Ishikawa (cell line): ENCODE measurements around the gene HDAC6.

ENCODE experiments used
- CEBPB ChIP-seq: IDR thresholded peaks from 2 replicates; pipeline ENCODE4 v1.6.1; 2012
- CREB1 ChIP-seq: IDR thresholded peaks from 2 replicates; pipeline ENCODE4 v1.6.1; 2012; ENCODE audit warnings: low read depth
- EGR1 ChIP-seq: IDR thresholded peaks from 2 replicates; pipeline ENCODE4 v1.6.1; 2012
- EP300 ChIP-seq: IDR thresholded peaks from 2 replicates; pipeline ENCODE4 v1.6.1; 2012; ENCODE audit warnings: borderline replicate concordance
- FOXM1 ChIP-seq: IDR thresholded peaks from 2 replicates; pipeline ENCODE4 v1.6.1; 2012; ENCODE audit warnings: low read depth, borderline replicate concordance
- NFIC ChIP-seq: IDR thresholded peaks from 2 replicates; pipeline ENCODE4 v1.6.1; 2012
- RAD21 ChIP-seq: IDR thresholded peaks from 2 replicates; pipeline ENCODE4 v1.6.1; 2012; ENCODE audit warnings: low read depth
- TAF1 ChIP-seq: IDR thresholded peaks from 2 replicates; pipeline ENCODE4 v1.6.1; 2012; ENCODE audit warnings: low read depth, mild to moderate bottlenecking
- TCF12 ChIP-seq: IDR thresholded peaks from 2 replicates; pipeline ENCODE4 v1.6.1; 2012; ENCODE audit warnings: low read depth
- TEAD4 ChIP-seq: IDR thresholded peaks from 2 replicates; pipeline ENCODE4 v1.6.1; 2012
- YY1 ChIP-seq: IDR thresholded peaks from 2 replicates; pipeline ENCODE4 v1.6.1; 2012; ENCODE audit warnings: low read depth
- ZBTB7A ChIP-seq: IDR thresholded peaks from 2 replicates; pipeline ENCODE4 v1.6.1; 2012; ENCODE audit warnings: low read depth
- TF ChIP-seq, protein P1 (sequence below): IDR thresholded peaks from 2 replicates; pipeline ENCODE4 v1.6.1; 2012; ENCODE audit warnings: low read depth, mild to moderate bottlenecking
- TF ChIP-seq, protein P2 (sequence below): IDR thresholded peaks from 2 replicates; pipeline ENCODE4 v1.6.1; 2012
- TF ChIP-seq, protein P3 (sequence below): IDR thresholded peaks from 2 replicates; pipeline ENCODE4 v1.6.1; 2012

Gene HDAC6

DNA sequence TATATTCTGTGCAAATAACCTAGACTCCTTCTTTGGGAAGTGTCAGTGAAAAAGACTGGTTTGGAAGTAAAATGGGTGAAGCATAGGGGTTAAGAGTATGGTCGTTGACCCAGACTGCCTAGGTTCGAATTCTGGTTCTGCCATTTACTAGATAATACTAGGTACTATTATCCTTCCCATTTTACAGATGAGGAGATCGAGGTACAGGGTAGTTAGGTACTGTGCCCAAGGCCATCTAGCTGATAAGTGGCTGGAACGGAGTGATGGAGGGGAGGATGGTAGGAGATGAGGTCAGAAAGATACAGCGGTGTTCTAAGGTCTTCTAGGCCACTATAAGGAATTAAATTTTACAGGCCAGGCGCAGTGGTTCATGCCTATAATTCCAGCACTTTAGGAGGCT is 29.3 kb upstream of the HDAC6 start:
- TF ChIP-seq, protein P1, sequence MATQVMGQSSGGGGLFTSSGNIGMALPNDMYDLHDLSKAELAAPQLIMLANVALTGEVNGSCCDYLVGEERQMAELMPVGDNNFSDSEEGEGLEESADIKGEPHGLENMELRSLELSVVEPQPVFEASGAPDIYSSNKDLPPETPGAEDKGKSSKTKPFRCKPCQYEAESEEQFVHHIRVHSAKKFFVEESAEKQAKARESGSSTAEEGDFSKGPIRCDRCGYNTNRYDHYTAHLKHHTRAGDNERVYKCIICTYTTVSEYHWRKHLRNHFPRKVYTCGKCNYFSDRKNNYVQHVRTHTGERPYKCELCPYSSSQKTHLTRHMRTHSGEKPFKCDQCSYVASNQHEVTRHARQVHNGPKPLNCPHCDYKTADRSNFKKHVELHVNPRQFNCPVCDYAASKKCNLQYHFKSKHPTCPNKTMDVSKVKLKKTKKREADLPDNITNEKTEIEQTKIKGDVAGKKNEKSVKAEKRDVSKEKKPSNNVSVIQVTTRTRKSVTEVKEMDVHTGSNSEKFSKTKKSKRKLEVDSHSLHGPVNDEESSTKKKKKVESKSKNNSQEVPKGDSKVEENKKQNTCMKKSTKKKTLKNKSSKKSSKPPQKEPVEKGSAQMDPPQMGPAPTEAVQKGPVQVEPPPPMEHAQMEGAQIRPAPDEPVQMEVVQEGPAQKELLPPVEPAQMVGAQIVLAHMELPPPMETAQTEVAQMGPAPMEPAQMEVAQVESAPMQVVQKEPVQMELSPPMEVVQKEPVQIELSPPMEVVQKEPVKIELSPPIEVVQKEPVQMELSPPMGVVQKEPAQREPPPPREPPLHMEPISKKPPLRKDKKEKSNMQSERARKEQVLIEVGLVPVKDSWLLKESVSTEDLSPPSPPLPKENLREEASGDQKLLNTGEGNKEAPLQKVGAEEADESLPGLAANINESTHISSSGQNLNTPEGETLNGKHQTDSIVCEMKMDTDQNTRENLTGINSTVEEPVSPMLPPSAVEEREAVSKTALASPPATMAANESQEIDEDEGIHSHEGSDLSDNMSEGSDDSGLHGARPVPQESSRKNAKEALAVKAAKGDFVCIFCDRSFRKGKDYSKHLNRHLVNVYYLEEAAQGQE: no peak
- TF ChIP-seq ZBTB7A: no peak

DNA sequence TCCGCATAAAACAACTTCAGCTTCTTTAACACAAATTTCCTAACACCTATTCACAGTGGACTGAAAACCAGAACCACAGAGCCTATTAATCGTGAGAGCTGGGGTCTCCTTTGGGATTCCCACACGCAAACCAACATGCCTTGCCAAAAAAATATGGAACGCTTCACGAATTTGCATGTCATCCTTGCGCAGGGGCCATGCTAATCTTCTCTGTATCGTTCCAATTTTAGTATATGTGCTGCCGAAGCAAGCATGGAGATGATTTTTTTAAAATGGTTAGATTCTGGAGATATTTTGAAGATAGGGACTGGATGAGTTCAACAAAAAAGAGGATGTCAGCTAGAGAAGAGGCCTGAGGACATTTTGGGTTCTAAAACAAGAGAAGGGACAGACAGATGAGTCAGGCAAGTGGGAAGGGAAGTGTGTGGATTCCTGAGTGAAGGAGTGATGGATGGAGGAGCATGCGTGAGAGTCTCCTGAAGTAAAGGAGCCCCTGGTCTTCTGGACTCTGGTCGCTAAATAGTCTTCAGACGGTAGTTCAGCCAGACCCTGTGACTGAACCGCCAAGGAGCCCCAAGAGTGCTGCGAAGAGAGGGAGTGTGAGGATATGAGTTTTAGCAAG is 24.9 kb upstream of the HDAC6 start:
- TF ChIP-seq TEAD4: no peak
- TF ChIP-seq TAF1: no peak

DNA sequence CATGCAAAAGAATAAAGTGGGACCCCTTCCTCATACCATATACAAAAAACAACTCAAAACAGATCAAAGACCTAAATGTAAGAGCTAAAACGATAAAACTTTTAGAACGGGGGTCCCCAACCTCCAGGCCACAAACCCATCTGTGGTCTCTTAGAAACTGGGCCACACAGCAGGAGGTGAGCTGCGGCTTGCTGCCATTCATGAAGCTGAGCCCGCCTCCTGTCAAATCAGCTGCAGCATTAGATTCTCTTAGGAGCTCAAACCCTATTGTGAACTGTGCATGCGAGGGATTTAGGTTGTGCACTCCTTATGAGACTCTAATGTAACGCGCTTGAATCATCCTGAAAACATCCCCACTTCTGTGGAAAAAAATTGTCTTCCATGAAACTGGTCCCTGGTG is 22.5 kb upstream of the HDAC6 start:
- no peak for TF ChIP-seq EGR1
- no peak for TF ChIP-seq TCF12
- TF ChIP-seq CEBPB: no peak
- no peak for TF ChIP-seq EP300
- TF ChIP-seq, protein P2, sequence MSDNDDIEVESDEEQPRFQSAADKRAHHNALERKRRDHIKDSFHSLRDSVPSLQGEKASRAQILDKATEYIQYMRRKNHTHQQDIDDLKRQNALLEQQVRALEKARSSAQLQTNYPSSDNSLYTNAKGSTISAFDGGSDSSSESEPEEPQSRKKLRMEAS: no peak
- no peak for TF ChIP-seq TEAD4
- TF ChIP-seq, protein P3, sequence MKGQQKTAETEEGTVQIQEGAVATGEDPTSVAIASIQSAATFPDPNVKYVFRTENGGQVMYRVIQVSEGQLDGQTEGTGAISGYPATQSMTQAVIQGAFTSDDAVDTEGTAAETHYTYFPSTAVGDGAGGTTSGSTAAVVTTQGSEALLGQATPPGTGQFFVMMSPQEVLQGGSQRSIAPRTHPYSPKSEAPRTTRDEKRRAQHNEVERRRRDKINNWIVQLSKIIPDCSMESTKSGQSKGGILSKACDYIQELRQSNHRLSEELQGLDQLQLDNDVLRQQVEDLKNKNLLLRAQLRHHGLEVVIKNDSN: no peak
- no peak for TF ChIP-seq RAD21
- TF ChIP-seq NFIC: no peak
- TF ChIP-seq FOXM1: no peak
- no peak for TF ChIP-seq ZBTB7A
- TF ChIP-seq TAF1: no peak
- TF ChIP-seq YY1: no peak
- TF ChIP-seq, protein P1: no peak
- no peak for TF ChIP-seq CREB1

DNA sequence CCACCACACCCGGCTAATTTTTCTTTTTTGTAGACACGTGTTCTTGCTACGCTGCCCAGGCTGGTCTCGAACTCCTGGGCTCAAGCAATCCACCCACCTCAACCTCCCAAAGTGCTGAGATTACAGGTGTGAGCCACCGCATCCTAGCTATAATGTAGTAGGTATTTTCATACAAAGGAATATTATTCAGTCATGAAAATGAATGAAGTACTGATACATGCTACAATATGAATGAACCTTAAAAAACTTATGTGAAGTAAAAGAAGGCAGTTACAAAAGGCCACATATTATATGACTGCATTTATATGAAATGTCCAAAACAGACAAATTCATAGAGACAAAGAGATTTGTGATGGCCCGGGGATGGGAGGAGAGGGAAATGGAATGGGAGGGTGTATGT is 20.2 kb upstream of the HDAC6 start:
- TF ChIP-seq TAF1 (no peak), FOXM1 (no peak), TEAD4 (no peak), RAD21 (no peak)

DNA sequence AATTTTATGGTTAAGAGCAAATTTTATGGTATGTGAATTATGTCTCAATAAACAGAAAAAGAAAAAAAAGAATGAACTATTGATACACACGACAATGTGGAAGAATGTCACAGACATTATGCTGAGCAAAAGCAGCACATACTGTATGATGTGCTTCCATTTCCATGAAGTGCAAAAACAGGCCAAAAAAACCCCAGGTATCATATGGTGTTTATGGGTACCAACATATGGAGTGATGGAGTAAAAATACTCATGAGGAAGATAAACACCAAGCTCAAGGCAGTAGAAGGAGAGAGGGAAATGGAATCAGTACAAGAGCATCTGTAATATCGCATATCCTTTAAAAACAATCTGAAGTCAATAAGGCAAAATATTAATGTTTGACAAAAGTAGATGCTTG is 19.7 kb upstream of the HDAC6 start:
- TF ChIP-seq YY1 (no peak), ZBTB7A (no peak)
- TF ChIP-seq, protein P2: no peak
- TF ChIP-seq, protein P3: no peak

DNA sequence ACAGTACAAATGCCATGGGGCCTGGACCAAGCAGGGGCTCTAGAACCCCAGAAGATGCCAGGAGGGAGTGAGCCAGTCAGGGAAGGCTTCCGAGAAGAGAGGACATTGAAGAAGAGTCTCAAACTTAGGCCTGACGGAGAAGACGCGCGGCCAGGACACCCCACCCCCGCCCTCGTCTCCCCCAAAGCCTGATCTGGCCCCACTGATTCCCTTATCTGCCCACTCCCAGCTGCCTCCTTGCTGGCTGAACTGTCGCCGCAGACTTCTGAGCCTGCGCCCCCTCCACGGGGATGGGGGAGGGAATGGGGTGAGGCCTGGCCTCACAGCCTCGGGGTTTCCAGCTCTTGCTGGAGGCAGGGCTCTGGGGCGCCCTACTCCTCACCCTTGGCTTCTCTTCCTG is 19.1 kb upstream of the HDAC6 start:
- TF ChIP-seq, protein P3: no peak
- TF ChIP-seq RAD21 (no peak), NFIC (no peak), TEAD4 (no peak), YY1 (no peak), FOXM1 (no peak), TAF1 (no peak), EGR1 (no peak), CREB1 (no peak), EP300 (no peak), ZBTB7A (no peak), TCF12 (no peak), CEBPB (no peak)
- TF ChIP-seq, protein P2: no peak
- TF ChIP-seq, protein P1: no peak
